ENCODE results near the gene COL17A1.

Gene COL17A1

GRCh38 chr10:104072786-104073185 is 12.9 kb downstream of the COL17A1 start:
- peak; percentile 21 for DNase-seq (ENCODE audit: low read depth)
- TF ChIP-seq, protein P1, sequence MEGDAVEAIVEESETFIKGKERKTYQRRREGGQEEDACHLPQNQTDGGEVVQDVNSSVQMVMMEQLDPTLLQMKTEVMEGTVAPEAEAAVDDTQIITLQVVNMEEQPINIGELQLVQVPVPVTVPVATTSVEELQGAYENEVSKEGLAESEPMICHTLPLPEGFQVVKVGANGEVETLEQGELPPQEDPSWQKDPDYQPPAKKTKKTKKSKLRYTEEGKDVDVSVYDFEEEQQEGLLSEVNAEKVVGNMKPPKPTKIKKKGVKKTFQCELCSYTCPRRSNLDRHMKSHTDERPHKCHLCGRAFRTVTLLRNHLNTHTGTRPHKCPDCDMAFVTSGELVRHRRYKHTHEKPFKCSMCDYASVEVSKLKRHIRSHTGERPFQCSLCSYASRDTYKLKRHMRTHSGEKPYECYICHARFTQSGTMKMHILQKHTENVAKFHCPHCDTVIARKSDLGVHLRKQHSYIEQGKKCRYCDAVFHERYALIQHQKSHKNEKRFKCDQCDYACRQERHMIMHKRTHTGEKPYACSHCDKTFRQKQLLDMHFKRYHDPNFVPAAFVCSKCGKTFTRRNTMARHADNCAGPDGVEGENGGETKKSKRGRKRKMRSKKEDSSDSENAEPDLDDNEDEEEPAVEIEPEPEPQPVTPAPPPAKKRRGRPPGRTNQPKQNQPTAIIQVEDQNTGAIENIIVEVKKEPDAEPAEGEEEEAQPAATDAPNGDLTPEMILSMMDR (conservative IDR thresholded peaks at IDR 0.05; ENCODE audit: low read length), result no peak
- H3K4me3 ChIP-seq (ENCODE audit: low read length), result no peak overlapping the region

GRCh38 chr10:104069613-104070012 is 16.1 kb downstream of the COL17A1 start:
- no peak overlapping the region for H3K4me3 ChIP-seq (ENCODE audit: low read length)
- DNase-seq (ENCODE audit: low read depth), result no peak
- TF ChIP-seq, protein P1 (conservative IDR thresholded peaks at IDR 0.05; ENCODE audit: low read length), result no peak

GRCh38 chr10:104067525-104067924 is 18.2 kb downstream of the COL17A1 start:
- DNase-seq (ENCODE audit: low read depth), result no peak
- no peak overlapping the region for H3K4me3 ChIP-seq (ENCODE audit: low read length)
- TF ChIP-seq, protein P1 (conservative IDR thresholded peaks at IDR 0.05; ENCODE audit: low read length), result no peak

DNA sequence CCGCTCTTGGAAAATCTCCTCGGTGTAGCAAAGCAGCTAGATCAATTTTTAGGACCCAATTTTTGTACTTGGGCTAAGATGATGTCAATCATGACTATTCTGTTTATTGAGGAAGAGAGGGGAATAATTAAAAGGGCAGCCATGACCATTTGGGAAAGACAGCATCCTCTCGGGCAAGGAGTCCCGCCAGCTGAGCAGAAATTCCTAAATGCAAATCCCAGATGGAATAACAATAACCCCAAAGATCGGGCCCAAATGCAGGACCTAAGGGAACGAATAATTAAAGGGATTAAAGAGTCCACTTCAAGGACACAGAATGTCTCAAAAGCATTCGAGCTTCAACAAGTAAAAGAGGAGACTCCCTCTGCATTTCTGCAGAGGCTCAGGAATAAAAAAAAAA is 18.7 kb downstream of the COL17A1 start:
- no peak for DNase-seq (ENCODE audit: low read depth)
- TF ChIP-seq, protein P1 (conservative IDR thresholded peaks at IDR 0.05; ENCODE audit: low read length), result no peak
- no peak overlapping the region for H3K4me3 ChIP-seq (ENCODE audit: low read length)

DNA sequence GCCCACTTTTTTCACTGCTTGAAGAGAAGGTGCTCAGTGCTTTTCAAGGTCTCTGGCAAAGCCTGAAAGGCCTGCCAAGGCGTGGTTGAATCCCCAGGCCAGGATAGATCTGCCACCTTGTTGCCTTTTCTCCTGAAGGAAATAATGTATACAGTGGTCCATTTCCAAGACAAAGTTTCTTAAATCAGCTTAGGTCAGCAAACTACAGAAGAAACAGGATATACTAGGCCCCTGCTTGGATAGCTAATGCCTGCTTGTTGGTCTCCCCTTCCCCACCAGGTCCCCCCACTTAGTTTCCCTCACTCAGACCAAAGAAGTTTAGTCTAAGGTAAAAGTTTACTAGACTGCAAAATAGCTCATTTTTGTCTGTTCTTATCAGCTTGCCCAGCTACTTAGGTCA is 19.9 kb downstream of the COL17A1 start:
- DNase-seq (ENCODE audit: low read depth), result no peak
- TF ChIP-seq, protein P1 (conservative IDR thresholded peaks at IDR 0.05; ENCODE audit: low read length), result no peak
- no peak overlapping the region for H3K4me3 ChIP-seq (ENCODE audit: low read length)

DNA sequence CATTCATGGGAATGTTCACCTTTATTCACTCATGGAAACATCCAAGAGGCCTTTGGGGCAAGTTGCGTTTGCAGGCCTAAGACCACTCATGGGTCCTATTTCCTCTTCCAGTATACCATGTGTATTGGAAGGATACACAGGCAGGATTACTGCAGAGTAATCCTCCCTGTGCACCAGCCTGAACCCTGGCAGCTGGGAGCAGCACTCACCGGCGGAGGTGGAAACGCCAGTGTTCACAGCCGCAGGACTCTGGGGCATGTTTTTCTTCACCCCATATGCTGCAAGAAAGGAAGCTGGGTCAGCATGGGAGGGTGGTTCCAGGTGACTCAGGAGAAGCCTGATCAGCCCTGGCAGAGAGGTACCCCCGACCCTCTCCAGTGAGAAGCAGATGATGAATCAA is 24.5 kb downstream of the COL17A1 start:
- TF ChIP-seq, protein P1 (conservative IDR thresholded peaks at IDR 0.05; ENCODE audit: low read length), result no peak
- no peak for DNase-seq (ENCODE audit: low read depth)
- H3K4me3 ChIP-seq (ENCODE audit: low read length), result no peak overlapping the region

- no peak for DNase-seq (ENCODE audit: low read depth)
- TF ChIP-seq, protein P1 (conservative IDR thresholded peaks at IDR 0.05; ENCODE audit: low read length), result no peak
These were observed 26.3 kb downstream of the COL17A1 start for GRCh38 chr10:104059364-104059763.

More at GRCh38 chr10:104059364-104059763, 26.3 kb downstream of the COL17A1 start:
- no peak overlapping the region for H3K4me3 ChIP-seq (ENCODE audit: low read length)
